Liver (tissue), 3 donors: Measurements from ENCODE around the gene HINT2.

Experiments used
- ATF3 ChIP-seq: IDR thresholded peaks from 2 replicates; pipeline ENCODE4 v1.6.1; 2016; ENCODE audit warnings: antibody characterized with exemption
- EGR1 ChIP-seq, 2 donors: IDR thresholded peaks; 2 replicates each; pipeline ENCODE4 v1.6.1; 2016 to 2018; ENCODE audit warnings: antibody characterized with exemption in 2 of 2, low read depth in 2 of 2
- GABPA ChIP-seq, 2 donors: IDR thresholded peaks in 1 of 2; conservative IDR thresholded peaks in 1 of 2; 2 replicates each; pipeline ENCODE4 v1.6.1; 2016; ENCODE audit warnings: antibody characterized with exemption in 2 of 2, mild to moderate bottlenecking in 1 of 2, moderate library complexity in 1 of 2
- HNF4A ChIP-seq, 2 donors: conservative IDR thresholded peaks; 2 replicates each; pipeline ENCODE4 v1.6.1; 2016; ENCODE audit warnings: antibody characterized with exemption in 2 of 2, mild to moderate bottlenecking in 2 of 2
- JUND ChIP-seq, 2 donors: IDR thresholded peaks; 2 replicates each; pipeline ENCODE4 v1.6.1; 2016; ENCODE audit warnings: antibody characterized with exemption in 2 of 2
- MAX ChIP-seq: IDR thresholded peaks from 2 replicates; pipeline ENCODE4 v1.6.1; 2016; ENCODE audit warnings: antibody characterized with exemption
- NR2F2 ChIP-seq: IDR thresholded peaks from 2 replicates; pipeline ENCODE4 v1.6.1; 2016; ENCODE audit warnings: antibody characterized with exemption
- SP1 ChIP-seq: IDR thresholded peaks from 2 replicates; pipeline ENCODE4 v1.6.1; 2018; ENCODE audit warnings: antibody characterized with exemption, mild to moderate bottlenecking
- TAF1 ChIP-seq: conservative IDR thresholded peaks from 2 replicates; pipeline ENCODE4 v1.6.1; 2016; ENCODE audit warnings: antibody characterized with exemption, mild to moderate bottlenecking
- YY1 ChIP-seq: IDR thresholded peaks from 2 replicates; pipeline ENCODE4 v1.6.1; 2016; ENCODE audit warnings: antibody characterized with exemption, mild to moderate bottlenecking
- TF ChIP-seq, protein P1 (sequence below): IDR thresholded peaks from 2 replicates; pipeline ENCODE4 v1.6.1; 2016; ENCODE audit warnings: antibody characterized with exemption
- TF ChIP-seq, protein P2 (sequence below): fragments of 150-350 bp; IDR thresholded peaks from 2 replicates; pipeline ENCODE4 v1.5.1; 2017; ENCODE audit warnings: improper control_type of control experiment, low read depth, low read length; ENCODE audit not compliant: missing input control
- TF ChIP-seq, protein P3 (sequence below): IDR thresholded peaks from 2 replicates; pipeline ENCODE4 v1.6.1; 2016; ENCODE audit warnings: antibody characterized with exemption, mild to moderate bottlenecking
- donor health status: healthy.
- donor health status: healthy.

GRCh38 chr9:35778496-35778895 is 36.3 kb downstream of the HINT2 start:
- TF ChIP-seq ATF3 (no peak), TAF1 (no peak), EGR1 (IDR thresholded peaks at IDR 0.05; ENCODE audit: low read depth in 2 of 2) (no peak), YY1 (no peak), MAX (no peak), JUND (IDR thresholded peaks at IDR 0.05) (no peak), GABPA (IDR thresholded peaks at IDR 0.05 in 1 of 2, conservative IDR thresholded peaks at IDR 0.05 in 1 of 2) (no peak), SP1 (no peak), HNF4A (conservative IDR thresholded peaks at IDR 0.05) (no peak), NR2F2 (no peak)
- TF ChIP-seq, protein P1, sequence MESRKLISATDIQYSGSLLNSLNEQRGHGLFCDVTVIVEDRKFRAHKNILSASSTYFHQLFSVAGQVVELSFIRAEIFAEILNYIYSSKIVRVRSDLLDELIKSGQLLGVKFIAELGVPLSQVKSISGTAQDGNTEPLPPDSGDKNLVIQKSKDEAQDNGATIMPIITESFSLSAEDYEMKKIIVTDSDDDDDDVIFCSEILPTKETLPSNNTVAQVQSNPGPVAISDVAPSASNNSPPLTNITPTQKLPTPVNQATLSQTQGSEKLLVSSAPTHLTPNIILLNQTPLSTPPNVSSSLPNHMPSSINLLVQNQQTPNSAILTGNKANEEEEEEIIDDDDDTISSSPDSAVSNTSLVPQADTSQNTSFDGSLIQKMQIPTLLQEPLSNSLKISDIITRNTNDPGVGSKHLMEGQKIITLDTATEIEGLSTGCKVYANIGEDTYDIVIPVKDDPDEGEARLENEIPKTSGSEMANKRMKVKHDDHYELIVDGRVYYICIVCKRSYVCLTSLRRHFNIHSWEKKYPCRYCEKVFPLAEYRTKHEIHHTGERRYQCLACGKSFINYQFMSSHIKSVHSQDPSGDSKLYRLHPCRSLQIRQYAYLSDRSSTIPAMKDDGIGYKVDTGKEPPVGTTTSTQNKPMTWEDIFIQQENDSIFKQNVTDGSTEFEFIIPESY: no peak
- TF ChIP-seq, protein P2, sequence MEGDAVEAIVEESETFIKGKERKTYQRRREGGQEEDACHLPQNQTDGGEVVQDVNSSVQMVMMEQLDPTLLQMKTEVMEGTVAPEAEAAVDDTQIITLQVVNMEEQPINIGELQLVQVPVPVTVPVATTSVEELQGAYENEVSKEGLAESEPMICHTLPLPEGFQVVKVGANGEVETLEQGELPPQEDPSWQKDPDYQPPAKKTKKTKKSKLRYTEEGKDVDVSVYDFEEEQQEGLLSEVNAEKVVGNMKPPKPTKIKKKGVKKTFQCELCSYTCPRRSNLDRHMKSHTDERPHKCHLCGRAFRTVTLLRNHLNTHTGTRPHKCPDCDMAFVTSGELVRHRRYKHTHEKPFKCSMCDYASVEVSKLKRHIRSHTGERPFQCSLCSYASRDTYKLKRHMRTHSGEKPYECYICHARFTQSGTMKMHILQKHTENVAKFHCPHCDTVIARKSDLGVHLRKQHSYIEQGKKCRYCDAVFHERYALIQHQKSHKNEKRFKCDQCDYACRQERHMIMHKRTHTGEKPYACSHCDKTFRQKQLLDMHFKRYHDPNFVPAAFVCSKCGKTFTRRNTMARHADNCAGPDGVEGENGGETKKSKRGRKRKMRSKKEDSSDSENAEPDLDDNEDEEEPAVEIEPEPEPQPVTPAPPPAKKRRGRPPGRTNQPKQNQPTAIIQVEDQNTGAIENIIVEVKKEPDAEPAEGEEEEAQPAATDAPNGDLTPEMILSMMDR: no peak
- TF ChIP-seq, protein P3, sequence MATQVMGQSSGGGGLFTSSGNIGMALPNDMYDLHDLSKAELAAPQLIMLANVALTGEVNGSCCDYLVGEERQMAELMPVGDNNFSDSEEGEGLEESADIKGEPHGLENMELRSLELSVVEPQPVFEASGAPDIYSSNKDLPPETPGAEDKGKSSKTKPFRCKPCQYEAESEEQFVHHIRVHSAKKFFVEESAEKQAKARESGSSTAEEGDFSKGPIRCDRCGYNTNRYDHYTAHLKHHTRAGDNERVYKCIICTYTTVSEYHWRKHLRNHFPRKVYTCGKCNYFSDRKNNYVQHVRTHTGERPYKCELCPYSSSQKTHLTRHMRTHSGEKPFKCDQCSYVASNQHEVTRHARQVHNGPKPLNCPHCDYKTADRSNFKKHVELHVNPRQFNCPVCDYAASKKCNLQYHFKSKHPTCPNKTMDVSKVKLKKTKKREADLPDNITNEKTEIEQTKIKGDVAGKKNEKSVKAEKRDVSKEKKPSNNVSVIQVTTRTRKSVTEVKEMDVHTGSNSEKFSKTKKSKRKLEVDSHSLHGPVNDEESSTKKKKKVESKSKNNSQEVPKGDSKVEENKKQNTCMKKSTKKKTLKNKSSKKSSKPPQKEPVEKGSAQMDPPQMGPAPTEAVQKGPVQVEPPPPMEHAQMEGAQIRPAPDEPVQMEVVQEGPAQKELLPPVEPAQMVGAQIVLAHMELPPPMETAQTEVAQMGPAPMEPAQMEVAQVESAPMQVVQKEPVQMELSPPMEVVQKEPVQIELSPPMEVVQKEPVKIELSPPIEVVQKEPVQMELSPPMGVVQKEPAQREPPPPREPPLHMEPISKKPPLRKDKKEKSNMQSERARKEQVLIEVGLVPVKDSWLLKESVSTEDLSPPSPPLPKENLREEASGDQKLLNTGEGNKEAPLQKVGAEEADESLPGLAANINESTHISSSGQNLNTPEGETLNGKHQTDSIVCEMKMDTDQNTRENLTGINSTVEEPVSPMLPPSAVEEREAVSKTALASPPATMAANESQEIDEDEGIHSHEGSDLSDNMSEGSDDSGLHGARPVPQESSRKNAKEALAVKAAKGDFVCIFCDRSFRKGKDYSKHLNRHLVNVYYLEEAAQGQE: no peak
